Measurements from ENCODE around the gene NDFIP2.

The NDFIP2 gene

DNA sequence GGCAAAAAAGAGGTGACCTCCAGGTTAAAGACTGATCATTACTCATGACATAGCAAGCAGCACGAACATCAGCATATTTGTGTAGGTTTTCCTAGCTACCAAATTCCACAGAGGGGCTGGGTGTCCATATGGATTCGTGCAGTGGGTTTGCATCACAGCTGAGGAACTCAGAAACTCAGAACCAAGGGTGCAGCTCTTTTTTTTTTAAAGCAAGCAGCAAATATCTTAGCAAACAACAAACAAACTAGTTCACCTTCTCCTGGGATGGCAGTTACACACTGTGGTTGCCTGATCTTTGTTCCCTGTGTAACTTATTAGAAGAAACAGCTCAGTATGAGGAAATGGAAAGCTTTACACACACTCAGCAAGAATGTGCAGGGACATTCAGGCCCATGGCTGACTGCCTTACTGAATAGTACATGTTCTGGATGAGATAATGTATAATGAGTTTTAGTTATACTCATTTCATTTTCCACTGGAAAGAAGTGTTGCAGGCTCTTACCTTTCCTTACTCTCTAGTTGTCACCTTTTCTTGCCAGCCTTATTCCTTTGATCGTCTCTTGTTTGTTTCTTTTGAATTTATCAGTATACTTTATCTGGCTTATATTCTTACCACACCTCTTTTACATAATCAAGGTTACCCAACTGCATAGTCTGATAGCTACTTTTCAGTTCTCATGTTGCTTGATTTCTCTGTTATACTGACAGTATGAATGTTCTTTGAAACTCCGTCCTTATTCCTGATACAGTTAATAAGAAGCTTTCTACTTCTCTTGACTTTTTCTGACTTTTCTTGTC, 4.3 kb downstream of the NDFIP2 start:
- H3K4me2 ChIP-seq (ENCODE audit: low read length), result peak overlapping the region; percentile 20
- H3K4me3 ChIP-seq (ENCODE audit: low read depth, low read length), result no peak overlapping the region
- H4K8ac ChIP-seq (ENCODE audit: low read depth, low read length), result no peak overlapping the region
- H2BK120ac ChIP-seq (ENCODE audit: insufficient read depth, low read length, poor library complexity), result no peak overlapping the region
- no peak overlapping the region for H3K23ac ChIP-seq (ENCODE audit: low read length)
- no peak overlapping the region for H4K12ac ChIP-seq (ENCODE audit: low read depth, low read length)
- H3K14ac ChIP-seq (ENCODE audit: low read length), result no peak overlapping the region
- H3K4ac ChIP-seq (ENCODE audit: low read depth, low read length), result no peak overlapping the region
- H2AFZ ChIP-seq (ENCODE audit: insufficient read depth, low read length, poor library complexity), result no peak overlapping the region
- no peak overlapping the region for H4K91ac ChIP-seq (ENCODE audit: low read depth, low read length)
- H3K27me3 ChIP-seq (ENCODE audit: insufficient read depth, low read length), result no peaks in the 10 kb centered on the region
- peaks cover 0 to 9% of the 10 kb centered on the region in 2 experiments for H3K4me1 ChIP-seq (ENCODE audit: control insufficient read depth in 1 of 2, insufficient read depth in 2 of 2, low read length in 2 of 2)
- no peak overlapping the region for H2BK5ac ChIP-seq (ENCODE audit: low read depth, low read length, poor library complexity)
- H3K79me2 ChIP-seq (ENCODE audit: control insufficient read depth, insufficient read depth, low read length, poor library complexity), result peaks cover 16% of the 10 kb centered on the region
- peak; percentile 82 to 95 for DNase-seq
- no peaks in the 10 kb centered on the region for H3K36me3 ChIP-seq (ENCODE audit: control insufficient read depth in 1 of 2, insufficient read depth in 2 of 2, low read length in 2 of 2)
- H3K79me1 ChIP-seq (ENCODE audit: low read length), result peaks cover 7% of the 10 kb centered on the region
- no CpG with 5 or more reads among the region's 4 CpGs for WGBS (ENCODE audit: extremely low coverage, insufficient coverage, insufficient read length)
- H3K9me3 ChIP-seq (ENCODE audit: insufficient read depth, low read depth, low read length), result no peaks in the 10 kb centered on the region
- H3K18ac ChIP-seq (ENCODE audit: low read length), result no peak overlapping the region
- H3K9ac ChIP-seq (ENCODE audit: low read length), result no peak overlapping the region
- H2BK12ac ChIP-seq (ENCODE audit: low read length), result no peak overlapping the region
- H2AK5ac ChIP-seq (ENCODE audit: low read length), result no peak overlapping the region
- H3K27ac ChIP-seq (ENCODE audit: low read depth, low read length), result peak overlapping the region; percentile 51

GRCh38 chr13:79486433-79487188, 5.7 kb downstream of the NDFIP2 start:
- H3K27me3 ChIP-seq (ENCODE audit: insufficient read depth, low read length), result no peaks in the 10 kb centered on the region
- H3K4me1 ChIP-seq (ENCODE audit: control insufficient read depth in 1 of 2, insufficient read depth in 2 of 2, low read length in 2 of 2), result peaks cover 0 to 11% of the 10 kb centered on the region in 2 experiments
- H3K4me3 ChIP-seq (ENCODE audit: low read depth, low read length), result no peak overlapping the region
- DNase-seq, result no peak
- H2BK120ac ChIP-seq (ENCODE audit: insufficient read depth, low read length, poor library complexity), result no peak overlapping the region
- H3K23ac ChIP-seq (ENCODE audit: low read length), result no peak overlapping the region
- peak overlapping the region; percentile 91 for H3K4ac ChIP-seq (ENCODE audit: low read depth, low read length)
- peaks cover under 1% of the 10 kb centered on the region for H3K79me1 ChIP-seq (ENCODE audit: low read length)
- no peak overlapping the region for H4K12ac ChIP-seq (ENCODE audit: low read depth, low read length)
- H2AK5ac ChIP-seq (ENCODE audit: low read length), result no peak overlapping the region
- no peak overlapping the region for H2BK5ac ChIP-seq (ENCODE audit: low read depth, low read length, poor library complexity)
- H3K14ac ChIP-seq (ENCODE audit: low read length), result no peak overlapping the region
- H2BK12ac ChIP-seq (ENCODE audit: low read length), result no peak overlapping the region
- H3K18ac ChIP-seq (ENCODE audit: low read length), result no peak overlapping the region
- no peak overlapping the region for H2AFZ ChIP-seq (ENCODE audit: insufficient read depth, low read length, poor library complexity)
- no peaks in the 10 kb centered on the region for H3K9me3 ChIP-seq (ENCODE audit: insufficient read depth, low read depth, low read length)
- H3K4me2 ChIP-seq (ENCODE audit: low read length), result no peak overlapping the region
- no peaks in the 10 kb centered on the region for H3K36me3 ChIP-seq (ENCODE audit: control insufficient read depth in 1 of 2, insufficient read depth in 2 of 2, low read length in 2 of 2)
- no peak overlapping the region for H4K8ac ChIP-seq (ENCODE audit: low read depth, low read length)
- WGBS (ENCODE audit: extremely low coverage, insufficient coverage, insufficient read length), result no CpG with 5 or more reads among the region's 6 CpGs
- H3K27ac ChIP-seq (ENCODE audit: low read depth, low read length), result no peak overlapping the region
- no peak overlapping the region for H4K91ac ChIP-seq (ENCODE audit: low read depth, low read length)
- no peak overlapping the region for H3K9ac ChIP-seq (ENCODE audit: low read length)
- peaks cover 13% of the 10 kb centered on the region for H3K79me2 ChIP-seq (ENCODE audit: control insufficient read depth, insufficient read depth, low read length, poor library complexity)

GRCh38 chr13:79490326-79490725, 9.4 kb downstream of the NDFIP2 start:
- Histone ChIP-seq H3K23ac (ENCODE audit: low read length) (no peak overlapping the region), H3K4me3 (ENCODE audit: low read depth, low read length) (no peak overlapping the region), H3K4me2 (ENCODE audit: low read length) (no peak overlapping the region), H2AFZ (ENCODE audit: insufficient read depth, low read length, poor library complexity) (no peak overlapping the region), H3K18ac (ENCODE audit: low read length) (no peak overlapping the region), H3K36me3 (ENCODE audit: control insufficient read depth in 1 of 2, insufficient read depth in 2 of 2, low read length in 2 of 2) (no peaks in the 10 kb centered on the region), H2BK120ac (ENCODE audit: insufficient read depth, low read length, poor library complexity) (no peak overlapping the region), H3K14ac (ENCODE audit: low read length) (no peak overlapping the region), H4K12ac (ENCODE audit: low read depth, low read length) (no peak overlapping the region), H4K8ac (ENCODE audit: low read depth, low read length) (no peak overlapping the region), H2BK12ac (ENCODE audit: low read length) (no peak overlapping the region), H2BK5ac (ENCODE audit: low read depth, low read length, poor library complexity) (no peak overlapping the region), H4K91ac (ENCODE audit: low read depth, low read length) (no peak overlapping the region), H3K79me2 (ENCODE audit: control insufficient read depth, insufficient read depth, low read length, poor library complexity) (peaks cover 11% of the 10 kb centered on the region), H3K79me1 (ENCODE audit: low read length) (no peaks in the 10 kb centered on the region), H3K27ac (ENCODE audit: low read depth, low read length) (no peak overlapping the region), H2AK5ac (ENCODE audit: low read length) (no peak overlapping the region), H3K27me3 (ENCODE audit: insufficient read depth, low read length) (no peaks in the 10 kb centered on the region), H3K4me1 (ENCODE audit: control insufficient read depth in 1 of 2, insufficient read depth in 2 of 2, low read length in 2 of 2) (peaks cover 0 to 8% of the 10 kb centered on the region in 2 experiments), H3K9me3 (ENCODE audit: insufficient read depth, low read depth, low read length) (no peaks in the 10 kb centered on the region), H3K9ac (ENCODE audit: low read length) (no peak overlapping the region), H3K4ac (ENCODE audit: low read depth, low read length) (peak overlapping the region; percentile 74)
- no peak for DNase-seq
- WGBS (ENCODE audit: extremely low coverage, insufficient coverage, insufficient read length), result no CpG with 5 or more reads among the region's 1 CpG

DNA sequence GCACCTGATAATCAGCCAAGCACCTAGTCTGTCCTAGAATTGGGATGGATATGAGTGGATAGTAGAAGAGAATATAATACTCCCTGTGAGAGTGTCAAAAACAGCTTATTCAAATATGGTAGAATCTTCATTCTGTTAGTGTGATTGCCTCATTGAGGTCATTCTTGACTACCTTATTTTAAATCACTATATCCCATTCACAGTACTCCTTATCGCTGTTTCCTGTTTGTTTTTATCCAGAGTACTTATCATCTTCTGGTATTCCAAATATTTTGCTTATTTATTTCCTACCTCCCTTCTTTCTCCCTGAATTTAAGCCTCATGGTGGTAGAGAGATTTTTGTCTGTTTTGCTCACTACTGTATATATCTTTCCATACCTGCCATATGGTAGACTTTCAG, 9.9 kb downstream of the NDFIP2 start:
- Histone ChIP-seq H3K23ac (ENCODE audit: low read length) (no peak overlapping the region), H3K9me3 (ENCODE audit: insufficient read depth, low read depth, low read length) (no peaks in the 10 kb centered on the region), H3K27me3 (ENCODE audit: insufficient read depth, low read length) (no peaks in the 10 kb centered on the region), H2BK12ac (ENCODE audit: low read length) (no peak overlapping the region), H4K91ac (ENCODE audit: low read depth, low read length) (no peak overlapping the region), H2BK120ac (ENCODE audit: insufficient read depth, low read length, poor library complexity) (no peak overlapping the region), H3K18ac (ENCODE audit: low read length) (no peak overlapping the region), H3K4me2 (ENCODE audit: low read length) (no peak overlapping the region), H2BK5ac (ENCODE audit: low read depth, low read length, poor library complexity) (no peak overlapping the region), H3K79me2 (ENCODE audit: control insufficient read depth, insufficient read depth, low read length, poor library complexity) (peaks cover 11% of the 10 kb centered on the region), H3K14ac (ENCODE audit: low read length) (no peak overlapping the region), H3K27ac (ENCODE audit: low read depth, low read length) (no peak overlapping the region), H3K9ac (ENCODE audit: low read length) (no peak overlapping the region), H3K4ac (ENCODE audit: low read depth, low read length) (no peak overlapping the region), H4K8ac (ENCODE audit: low read depth, low read length) (no peak overlapping the region), H3K4me3 (ENCODE audit: low read depth, low read length) (no peak overlapping the region), H4K12ac (ENCODE audit: low read depth, low read length) (no peak overlapping the region), H3K4me1 (ENCODE audit: control insufficient read depth in 1 of 2, insufficient read depth in 2 of 2, low read length in 2 of 2) (peaks cover 0 to 8% of the 10 kb centered on the region in 2 experiments), H3K36me3 (ENCODE audit: control insufficient read depth in 1 of 2, insufficient read depth in 2 of 2, low read length in 2 of 2) (no peaks in the 10 kb centered on the region), H3K79me1 (ENCODE audit: low read length) (no peaks in the 10 kb centered on the region), H2AK5ac (ENCODE audit: low read length) (no peak overlapping the region), H2AFZ (ENCODE audit: insufficient read depth, low read length, poor library complexity) (no peak overlapping the region)
- WGBS (ENCODE audit: extremely low coverage, insufficient coverage, insufficient read length), result no CpG with 5 or more reads among the region's 1 CpG
- peak in 1 of 2 donors; percentile 71 for DNase-seq
